Fibroblast of upper back skin (primary cell): ENCODE measurements around the gene ANKRD44.

ENCODE experiments used
- DNase-seq: peaks from one replicate; pipeline ENCODE4 v3.0.0-alpha.2; 2013

The ANKRD44 gene

DNA sequence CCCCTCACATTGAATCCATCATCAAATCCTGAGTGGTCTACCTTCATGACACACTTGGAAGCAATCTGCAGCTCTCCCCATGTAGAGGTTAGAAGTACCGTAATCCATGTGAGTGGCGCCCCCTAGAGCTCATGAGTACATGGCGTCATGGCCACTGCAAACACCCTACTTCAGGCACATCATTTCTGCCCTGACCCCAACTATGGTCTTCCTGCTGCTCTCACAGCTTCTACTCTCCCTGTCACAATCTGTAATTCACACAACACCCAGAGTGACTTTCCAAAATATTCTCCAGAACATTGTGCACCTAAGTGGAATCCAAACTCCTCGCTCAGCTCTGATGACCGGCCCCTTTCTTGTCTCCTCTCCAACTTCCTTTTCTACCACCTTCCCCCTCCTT lies 141.9 kb downstream of the ANKRD44 start:
- peak; percentile 52 for DNase-seq

DNA sequence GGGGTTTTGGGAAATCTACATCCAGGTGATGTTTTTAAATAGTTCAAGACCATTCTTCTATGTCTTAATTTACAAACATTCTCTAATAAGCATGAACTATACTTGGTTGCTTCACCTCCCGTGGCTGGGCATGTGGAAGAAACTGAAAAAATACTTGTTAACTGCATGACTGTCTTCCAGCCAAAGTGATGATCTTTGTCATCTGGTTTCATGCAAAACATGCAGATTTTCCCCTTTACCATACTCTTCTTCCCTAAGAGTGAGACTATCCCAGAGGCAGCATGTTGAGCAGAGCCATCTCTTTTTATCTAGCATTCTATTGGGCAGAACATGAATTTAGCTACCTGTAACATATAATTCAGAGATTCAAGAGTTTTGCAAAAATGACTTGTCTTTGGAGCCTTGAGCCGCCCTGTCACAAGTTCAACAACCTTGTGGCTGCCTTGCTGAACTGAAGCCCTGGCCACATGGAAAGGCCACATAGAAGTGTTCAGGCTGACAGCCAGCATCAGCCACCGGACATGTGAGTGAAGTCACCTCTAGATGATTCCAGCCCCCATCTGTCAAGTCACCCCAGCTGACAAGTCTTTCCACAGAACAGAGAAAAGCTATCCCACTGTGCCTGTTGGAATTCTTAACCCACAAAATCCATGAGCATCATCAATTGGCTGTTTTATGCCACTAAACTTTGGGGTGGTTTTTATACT lies 142.8 kb downstream of the ANKRD44 start:
- DNase-seq, result no peak

DNA sequence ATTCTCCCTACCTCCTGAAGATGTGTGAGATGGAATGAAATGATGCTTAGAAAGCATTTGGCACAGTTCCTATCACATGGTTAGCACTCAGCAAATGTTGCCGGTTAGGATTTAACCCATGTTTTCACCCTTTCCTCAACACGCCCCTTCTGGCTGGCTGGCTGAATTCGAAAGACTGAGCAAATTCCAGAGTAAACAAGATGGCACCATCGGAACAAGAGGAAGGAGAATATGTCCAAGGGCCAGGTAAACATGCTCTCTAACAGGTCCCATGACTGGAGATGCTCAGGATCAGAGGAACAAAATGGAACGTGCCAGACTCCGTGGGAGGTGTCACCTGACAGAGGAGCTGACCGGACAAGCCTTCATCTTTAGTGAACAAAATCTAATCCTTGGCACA lies 145.6 kb downstream of the ANKRD44 start:
- no peak for DNase-seq

DNA sequence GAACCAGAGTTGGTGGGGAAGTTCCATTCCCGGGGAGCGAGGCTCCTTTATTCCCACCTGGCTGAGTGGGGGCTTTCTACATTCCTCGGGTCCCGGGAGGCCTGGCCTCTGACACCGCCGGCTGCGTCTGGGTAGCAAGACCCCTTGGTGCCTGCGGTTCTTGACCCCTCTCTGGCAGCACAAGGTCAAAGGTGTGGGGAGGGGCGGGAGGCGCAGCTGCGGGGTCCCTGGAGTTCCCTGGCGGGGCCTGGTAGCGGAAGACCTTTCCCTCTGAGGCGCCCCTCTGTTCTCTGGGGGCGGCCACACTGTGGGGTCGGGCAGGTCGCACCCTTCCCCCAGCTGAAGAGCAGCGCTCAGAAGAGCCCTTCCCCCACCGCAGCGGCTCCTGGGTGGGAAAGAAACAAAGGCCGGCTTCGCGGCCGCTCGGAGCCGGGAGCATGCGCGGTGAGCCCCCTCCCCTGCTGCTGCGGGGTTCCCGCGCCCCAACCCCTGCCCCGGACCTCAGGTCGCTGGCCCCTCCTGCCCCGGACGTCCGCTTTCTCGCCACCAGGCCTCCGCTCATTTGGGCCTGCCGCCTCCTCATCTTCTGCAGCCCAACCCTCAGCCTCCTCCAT lies 146.3 kb downstream of the ANKRD44 start:
- no peak for DNase-seq

DNA sequence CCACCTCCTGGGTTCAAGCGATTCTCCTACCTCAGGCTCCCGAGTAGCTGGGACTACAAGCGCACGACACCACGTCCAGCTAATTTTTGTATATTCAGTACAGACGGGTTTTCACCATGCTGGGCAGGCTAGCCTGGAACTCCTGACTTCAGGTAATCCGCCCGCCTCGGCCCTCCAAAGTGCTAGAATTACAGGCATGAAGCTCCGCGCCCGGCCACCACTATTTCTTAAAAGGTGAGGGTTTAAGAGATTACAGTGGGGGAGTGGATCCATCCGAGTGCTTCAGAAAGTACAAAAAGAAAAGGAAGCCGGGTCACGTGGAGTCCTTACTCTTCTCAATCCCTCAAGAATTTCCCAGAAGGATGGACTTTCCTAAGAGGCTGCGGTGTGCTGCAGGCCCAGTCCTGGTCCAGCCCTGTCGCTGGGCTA lies 146.9 kb downstream of the ANKRD44 start:
- DNase-seq, result no peak

DNA sequence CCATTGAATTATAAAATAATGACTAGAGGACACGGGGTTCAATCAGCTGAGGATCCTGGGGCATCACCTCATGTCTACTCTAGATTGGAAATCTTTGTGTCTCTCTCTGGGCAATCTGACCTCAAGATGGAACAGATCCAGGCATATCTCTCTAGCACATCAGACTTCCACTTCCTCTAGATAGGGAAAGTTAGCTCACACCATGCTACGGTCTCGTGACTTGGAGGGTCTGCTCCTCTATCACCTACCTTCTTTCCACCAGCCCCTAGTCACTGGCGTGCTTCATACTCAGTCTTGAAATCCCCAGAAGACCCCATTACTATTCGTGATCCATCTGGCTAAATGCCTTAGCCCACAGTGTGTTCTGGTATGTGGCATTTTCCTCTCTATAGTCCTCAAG lies 148.8 kb downstream of the ANKRD44 start:
- no peak for DNase-seq

DNA sequence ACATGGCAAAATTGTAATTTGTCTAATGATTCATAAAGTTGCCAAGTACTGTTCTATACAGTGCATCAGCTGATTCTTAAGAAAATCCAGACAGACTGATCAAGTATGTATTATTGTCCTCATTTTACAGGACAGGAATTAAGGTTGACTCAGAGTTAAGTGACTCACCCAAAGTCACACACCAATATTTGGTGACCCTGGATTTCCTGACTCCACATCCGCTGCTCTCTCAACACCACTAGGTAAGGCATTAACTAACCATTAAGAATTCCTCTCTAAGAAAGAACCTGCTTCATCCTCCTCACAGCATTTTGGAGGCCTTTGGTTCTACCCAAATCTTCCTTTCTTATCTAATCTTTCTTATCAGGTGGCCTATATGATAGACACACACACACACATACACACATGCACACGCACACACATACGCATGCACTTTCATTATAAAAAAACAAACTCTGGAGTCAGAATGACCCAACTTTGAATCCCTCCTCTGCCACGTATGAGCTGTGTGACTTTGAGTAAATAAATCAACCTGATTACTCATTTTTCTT lies 150.8 kb downstream of the ANKRD44 start:
- DNase-seq, result peak; percentile 45

DNA sequence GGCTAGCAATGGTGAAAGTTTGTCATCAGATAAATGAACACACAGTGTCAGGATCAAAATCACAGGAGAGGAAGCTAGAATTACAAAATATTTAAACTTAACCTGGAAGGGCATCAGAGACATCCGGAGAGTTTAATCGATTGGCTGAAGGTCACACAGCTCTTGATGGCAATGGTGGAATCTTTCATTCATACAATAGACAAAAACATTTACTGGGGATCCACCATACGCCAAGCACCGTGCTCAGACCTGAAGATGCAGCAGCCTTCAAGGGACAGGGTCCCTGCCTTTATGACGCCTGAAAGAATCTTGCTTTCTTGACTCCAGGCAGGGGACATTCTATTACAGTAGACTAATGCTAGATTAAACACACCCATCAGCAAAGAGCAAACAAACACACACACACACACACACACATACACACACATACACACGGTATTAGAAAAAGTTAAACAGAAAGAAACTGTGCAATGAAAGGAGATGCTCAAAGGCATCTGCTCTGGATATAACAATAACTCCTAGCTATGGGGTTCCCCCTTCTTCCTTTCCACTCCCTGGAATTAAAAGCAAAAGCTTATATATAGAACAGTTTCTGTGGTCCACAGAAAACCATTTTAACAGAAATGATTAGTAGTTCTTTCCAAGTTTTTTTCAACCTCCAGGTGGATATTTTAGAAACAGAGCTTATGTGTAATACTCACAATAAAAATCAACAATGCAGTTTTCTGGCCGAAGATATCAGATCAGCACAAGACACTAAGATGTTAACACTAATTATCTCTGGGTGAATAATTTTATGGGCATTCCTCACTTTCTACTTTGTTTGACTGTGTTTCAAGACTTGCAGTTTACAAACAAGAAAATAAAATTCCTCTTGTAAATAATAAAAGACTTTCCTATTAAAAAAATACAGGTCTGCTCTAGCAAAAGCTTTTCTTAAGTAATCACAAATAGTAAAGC lies 151.7 kb downstream of the ANKRD44 start:
- DNase-seq, result no peak

DNA sequence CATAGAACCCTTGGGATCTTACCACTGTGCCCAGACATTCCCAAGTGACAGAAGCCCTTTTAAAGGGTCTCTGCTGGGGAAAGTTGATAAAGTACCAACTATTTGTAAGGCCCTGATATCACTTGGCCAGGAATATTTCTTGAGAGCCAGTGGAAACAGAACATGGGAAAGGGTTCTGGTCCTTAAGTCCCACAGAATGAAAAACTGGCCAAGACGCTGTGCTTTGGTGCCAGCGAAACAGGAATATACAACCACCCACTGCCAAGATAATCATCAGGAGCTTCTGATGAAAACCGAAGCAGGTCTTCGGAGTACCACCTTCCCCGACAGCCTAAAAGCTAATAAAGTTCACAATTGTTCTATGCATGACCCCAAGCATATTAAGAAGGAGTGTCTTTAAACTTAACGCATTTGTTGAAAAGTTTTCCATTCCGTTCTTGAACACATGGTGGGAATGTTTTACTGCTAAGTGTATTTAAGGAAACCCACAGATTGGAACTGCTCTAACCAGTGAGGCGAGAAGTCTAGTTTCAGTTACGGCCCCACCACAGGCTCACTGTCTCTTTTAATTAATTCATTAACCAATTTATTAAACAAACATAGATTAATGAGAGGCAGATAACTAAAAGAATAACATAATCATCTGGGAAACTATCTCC lies 152.6 kb downstream of the ANKRD44 start:
- no peak for DNase-seq

DNA sequence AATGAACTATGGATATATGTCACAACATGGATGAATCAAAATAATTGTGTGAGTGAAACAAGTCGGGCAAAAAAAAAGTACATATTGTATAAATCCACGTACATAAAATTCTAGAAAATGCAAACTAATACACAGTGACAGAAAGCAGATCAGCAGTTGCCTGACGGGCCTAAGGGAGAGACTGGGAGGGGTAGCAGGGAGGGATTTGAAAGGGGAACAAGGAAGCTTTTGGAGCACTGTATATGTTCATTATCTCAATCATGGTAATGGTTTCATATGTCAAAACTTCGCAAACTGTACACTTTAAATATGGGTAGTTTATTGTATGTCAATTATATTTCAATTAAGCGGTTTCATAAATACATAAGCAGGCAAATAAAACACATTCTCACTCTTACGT lies 153.8 kb downstream of the ANKRD44 start:
- no peak for DNase-seq

DNA sequence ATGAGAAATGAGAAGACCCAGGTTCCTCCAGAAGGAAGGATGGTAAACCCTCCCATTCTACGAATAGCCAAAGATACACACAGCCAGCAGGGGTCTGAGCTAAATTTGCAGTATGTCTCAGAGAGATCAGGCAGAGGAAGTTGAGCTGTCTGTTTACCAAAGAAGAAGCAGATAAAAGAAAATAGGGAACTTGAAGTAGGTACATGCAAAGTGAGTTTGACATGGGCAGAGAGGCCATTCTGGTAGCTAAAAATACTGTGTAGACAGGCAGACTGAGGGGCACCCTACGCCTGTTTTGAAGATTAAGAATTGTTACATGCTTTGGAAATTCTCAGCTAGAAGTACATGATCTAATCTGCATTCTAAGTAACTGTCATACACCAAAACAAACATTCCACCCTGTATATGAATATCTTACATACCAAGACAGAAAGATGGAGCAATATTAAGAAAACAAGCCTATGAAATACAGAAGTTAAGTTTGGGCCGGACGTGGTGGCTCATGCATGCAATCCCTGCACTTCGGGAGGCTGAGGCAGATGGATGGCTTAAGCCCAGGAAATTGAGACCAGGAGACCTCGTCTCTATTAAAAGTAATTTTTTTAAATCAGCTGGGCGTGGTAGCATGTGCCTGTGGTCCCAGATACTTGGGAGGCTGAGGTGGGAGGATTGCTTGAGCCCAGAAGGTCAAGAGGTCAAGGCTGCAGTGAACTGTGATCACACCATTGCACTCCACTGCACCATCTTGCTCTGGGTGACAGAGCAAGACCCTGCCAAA lies 157.9 kb downstream of the ANKRD44 start:
- DNase-seq, result peak; percentile 47

DNA sequence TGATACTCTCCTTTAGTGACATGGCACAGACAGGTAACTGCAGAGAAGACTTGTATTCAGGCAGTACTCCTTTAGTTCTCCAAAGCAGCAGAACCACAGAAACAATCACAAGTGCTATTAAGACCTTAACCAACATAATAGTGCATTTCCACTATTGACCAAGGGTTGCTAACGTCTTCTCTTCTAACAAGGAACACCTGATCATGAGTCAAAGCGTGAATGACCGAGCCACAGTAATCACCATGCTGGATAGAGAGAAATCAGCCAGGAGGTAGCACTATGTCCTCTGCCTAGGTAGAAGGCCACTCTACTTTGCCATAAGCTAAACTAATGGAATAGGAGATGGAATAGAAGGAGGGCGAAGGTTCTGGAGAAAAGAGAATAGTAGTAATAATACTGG lies 161.0 kb downstream of the ANKRD44 start:
- no peak for DNase-seq

DNA sequence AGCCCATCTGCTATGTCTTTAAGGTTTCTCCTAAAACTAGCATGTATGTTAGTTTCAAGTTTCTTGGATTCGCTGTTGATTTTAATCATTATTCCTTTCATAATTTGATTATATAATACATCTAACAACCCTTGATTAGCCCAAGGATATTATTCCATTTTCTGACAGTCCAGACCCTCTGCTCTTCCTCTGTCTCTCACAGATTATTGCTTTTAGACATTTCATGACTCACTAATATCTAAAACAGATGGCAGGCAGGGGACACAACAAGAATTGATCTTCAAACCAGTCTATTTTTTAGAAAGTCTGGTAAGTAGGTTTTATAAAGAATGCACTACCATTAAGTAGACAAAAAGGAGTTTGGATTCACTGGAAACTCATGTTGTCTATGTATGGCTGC lies 162.2 kb downstream of the ANKRD44 start:
- no peak for DNase-seq

DNA sequence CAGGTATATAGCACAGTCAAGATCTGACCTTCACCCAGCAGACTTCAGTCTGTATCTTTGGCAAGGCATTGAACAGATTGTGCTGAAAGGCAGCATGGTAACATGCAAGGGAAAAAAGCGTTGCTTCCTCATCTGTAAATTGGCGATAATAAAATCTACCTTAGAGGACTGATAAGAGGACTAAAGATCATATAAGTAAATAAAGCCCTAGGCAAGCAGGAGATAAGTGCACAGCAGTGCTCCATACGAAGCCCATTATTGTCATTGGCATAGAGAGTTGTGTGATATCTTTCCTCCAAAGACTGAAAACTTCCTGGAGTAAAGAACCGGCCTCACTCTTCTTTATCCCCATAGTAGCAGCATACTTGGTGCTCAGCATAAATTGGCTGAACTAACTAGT lies 162.6 kb downstream of the ANKRD44 start:
- no peak for DNase-seq

DNA sequence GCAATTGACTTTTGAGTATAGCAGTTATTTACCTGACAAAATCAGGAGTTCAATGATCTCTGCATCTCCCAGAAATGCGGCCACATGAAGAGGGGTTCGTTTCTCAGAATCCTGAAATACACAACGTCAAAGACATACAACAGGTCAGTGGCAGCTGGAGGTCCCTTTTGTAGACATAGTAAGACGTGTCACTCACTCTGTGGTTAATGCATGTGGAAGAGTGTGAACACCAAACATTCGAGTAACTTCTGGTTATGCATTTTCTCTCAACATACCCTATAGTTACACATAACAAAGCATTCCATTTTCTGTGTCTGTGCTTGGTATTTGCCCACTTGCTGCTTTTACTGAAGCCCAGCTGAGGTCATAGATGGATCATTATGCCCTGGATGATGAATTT lies 163.6 kb downstream of the ANKRD44 start:
- DNase-seq, result no peak

DNA sequence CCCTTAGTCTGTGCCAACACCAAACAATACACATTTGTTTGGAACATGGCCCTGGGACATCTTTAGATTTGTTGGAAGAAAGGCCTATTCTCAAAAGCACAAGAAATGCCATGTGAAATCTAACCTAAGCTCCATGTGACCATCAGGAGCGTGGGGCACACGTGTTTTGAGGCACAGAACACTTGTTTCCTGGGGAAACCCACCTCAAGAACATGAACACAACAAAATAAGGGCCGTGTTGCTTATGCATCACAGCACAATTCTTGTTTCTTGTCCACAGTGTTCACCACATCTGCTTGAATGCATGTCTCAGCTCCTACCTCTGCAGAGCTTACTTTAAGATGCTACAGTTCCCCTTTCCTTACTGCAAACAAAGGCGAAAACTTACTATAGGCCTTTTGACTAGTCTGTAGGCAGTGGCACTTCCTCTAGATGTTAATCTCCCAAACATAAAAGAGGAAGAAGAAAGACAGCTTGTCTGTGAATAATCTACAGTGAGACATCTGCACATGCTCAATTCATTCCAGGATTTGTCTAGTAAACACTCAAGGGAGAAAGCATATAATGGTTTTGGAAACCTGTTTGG lies 165.0 kb downstream of the ANKRD44 start:
- no peak for DNase-seq

DNA sequence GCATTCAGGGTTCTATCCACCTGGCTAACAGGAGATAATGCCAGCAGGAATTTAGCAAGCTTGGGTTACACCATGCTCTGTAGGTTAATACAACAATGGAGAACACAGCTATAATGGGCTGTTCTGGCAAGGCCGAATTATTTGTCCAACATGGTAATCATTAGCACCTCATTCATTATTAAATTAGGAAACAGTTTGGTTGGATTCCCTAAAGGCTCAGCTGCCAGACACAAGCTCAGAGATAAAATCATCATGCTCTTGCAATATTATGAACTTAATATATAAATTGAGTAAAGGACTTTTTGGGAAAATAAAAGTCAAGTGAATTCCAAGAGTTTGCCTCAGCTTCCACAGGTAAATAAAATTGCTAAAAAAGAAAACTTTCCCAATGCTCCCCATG lies 166.4 kb downstream of the ANKRD44 start:
- no peak for DNase-seq

DNA sequence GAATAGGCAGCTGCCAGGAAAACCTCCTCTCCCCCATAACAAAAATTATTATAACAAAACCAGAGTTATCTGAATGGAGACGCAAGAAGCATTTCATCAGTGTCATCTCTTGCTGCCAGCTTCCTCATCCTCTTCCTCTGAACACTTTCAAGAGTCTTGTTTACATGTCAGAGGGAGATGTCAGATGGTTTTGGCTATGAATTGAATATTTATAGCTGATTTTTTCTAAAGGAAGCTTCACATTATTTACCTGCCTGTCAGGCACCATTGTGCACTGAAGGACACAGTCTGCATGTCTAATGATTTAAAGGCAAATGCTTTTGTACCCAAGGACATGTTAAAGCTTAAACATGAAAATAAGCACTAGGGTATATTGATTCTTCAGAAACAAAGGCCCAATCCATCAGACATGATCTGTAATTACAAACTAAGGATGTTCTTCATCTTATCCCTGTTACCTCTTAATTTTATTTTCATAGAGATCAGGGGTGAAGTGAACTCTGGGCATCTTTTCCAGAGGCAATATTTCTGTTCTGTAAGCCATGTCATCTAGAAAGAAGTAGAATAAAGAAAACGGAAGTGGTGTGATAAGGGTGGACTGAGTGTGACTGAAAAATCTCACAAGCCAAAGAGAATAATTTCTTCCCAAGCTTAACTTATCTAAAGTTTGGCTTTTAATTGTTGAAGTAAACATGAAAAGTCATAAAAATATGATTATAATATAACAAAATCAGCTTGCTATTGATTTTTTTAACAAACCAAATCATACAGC lies 168.7 kb downstream of the ANKRD44 start:
- no peak for DNase-seq

DNA sequence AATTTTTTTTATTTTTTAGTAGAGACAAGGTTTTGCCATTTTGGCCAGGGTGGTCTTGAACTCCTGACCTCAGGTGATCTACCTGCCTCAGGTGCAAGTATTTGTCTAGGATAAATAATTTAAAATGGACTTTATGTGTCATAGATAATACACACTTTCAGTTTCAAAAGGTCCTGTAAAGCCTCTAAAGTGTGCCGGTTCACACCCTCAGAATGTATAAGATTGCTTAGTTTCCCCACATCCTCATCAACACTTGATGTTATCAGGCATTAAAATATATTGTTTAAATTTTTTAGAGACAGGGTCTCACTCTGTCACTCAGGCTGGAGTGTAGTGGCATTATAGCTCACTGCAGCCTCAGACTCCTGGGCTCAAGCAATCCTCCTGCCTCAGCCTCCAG lies 170.5 kb downstream of the ANKRD44 start:
- no peak for DNase-seq

DNA sequence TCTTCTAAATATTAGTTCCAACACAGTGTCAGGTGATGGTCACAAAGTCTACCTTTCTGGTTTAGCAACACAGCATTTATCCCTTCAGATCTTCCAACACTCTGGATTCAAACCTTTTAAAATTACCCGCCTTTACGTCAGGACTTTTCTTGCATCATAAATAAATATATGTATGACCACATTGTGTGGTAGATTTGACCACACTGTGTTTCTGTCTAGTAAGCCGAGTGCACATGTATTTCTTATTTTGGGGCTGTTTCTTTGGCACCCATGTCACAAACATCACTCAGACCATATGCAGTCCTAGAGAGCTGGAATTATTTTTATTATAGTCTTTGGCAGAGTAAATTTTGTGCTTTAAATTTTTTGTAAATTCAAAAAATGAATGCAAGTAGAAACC lies 172.1 kb downstream of the ANKRD44 start:
- no peak for DNase-seq
